GM19025 (cell line): ENCODE results near the gene NPHP4.

Source experiments
- ATAC-seq: cut with Tn5 transposase; IDR thresholded peaks from one replicate; pipeline ENCODE4 v1.9.1; 2021; ENCODE audit warnings: mild to moderate bottlenecking, low read depth, moderate library complexity; ENCODE audit not compliant: unreplicated experiment

Gene NPHP4

GRCh38 chr1:5839881-5840550 lies 152.2 kb downstream of the NPHP4 start:
- no peak for ATAC-seq

- ATAC-seq = no peak
Observed at GRCh38 chr1:5839161-5839880, 152.9 kb downstream of the NPHP4 start.

- ATAC-seq = no peak
Observed at GRCh38 chr1:5837976-5838653, 154.1 kb downstream of the NPHP4 start.

GRCh38 chr1:5836776-5837440 lies 155.3 kb downstream of the NPHP4 start:
- no peak for ATAC-seq

GRCh38 chr1:5835179-5835562 lies 157.1 kb downstream of the NPHP4 start:
- ATAC-seq = no peak

- ATAC-seq = no peak
Observed at GRCh38 chr1:5834477-5835178, 157.6 kb downstream of the NPHP4 start.

GRCh38 chr1:5833911-5834310 lies 158.3 kb downstream of the NPHP4 start:
- ATAC-seq = no peak

GRCh38 chr1:5832916-5833895 lies 159.0 kb downstream of the NPHP4 start:
- no peak for ATAC-seq

- ATAC-seq = no peak
Observed at GRCh38 chr1:5831600-5832335, 160.5 kb downstream of the NPHP4 start.

- no peak for ATAC-seq
Observed at GRCh38 chr1:5830771-5831599, 161.2 kb downstream of the NPHP4 start.

GRCh38 chr1:5829414-5829813 lies 162.8 kb downstream of the NPHP4 start:
- ATAC-seq = no peak

- ATAC-seq = no peak
Observed at GRCh38 chr1:5828308-5828935, 163.8 kb downstream of the NPHP4 start.

GRCh38 chr1:5827516-5827915 lies 164.7 kb downstream of the NPHP4 start:
- ATAC-seq = no peak

GRCh38 chr1:5826601-5827000 lies 165.6 kb downstream of the NPHP4 start:
- no peak for ATAC-seq

- no peak for ATAC-seq
Observed at GRCh38 chr1:5822726-5823125, 169.5 kb downstream of the NPHP4 start.

- no peak for ATAC-seq
Observed at GRCh38 chr1:5822266-5822665, 170.0 kb downstream of the NPHP4 start.

- ATAC-seq = no peak
Observed at GRCh38 chr1:5821540-5822176, 170.6 kb downstream of the NPHP4 start.
